ENCODE results near the gene PPP1R2.

PPP1R2 gene

DNA sequence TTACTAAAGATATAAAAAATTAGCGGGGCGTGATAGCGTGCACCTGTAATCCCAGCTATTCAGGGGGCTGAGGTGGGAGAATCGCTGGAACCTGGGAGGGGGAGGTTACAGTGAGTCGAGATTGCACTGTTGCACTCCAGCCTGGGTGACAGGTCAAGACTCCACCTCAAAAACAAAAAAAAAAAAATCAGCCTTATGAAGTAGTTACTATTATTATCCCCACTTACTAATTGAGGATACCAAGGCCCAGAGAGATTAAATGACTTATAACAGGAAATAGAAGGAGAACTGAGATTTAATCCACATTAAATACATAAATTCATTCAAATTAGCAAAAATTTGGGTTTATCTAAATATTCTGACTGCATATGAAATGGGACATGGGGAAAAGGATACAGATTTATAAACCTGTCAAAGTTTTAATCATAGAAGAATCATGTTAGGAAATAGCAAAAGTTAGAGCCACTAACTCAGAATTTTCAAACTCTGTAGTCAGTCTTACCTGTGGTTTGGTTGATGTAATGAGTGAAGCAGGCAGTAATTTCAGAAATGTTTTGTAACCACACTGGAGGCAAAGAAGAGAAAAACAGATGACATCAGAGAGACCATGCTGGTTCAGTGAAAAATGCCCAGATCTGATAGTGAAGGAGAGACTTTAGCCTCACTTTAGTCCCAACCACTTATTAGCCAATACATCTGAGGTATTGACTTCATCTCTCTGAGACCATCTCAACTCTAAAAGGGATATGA is 75.3 kb downstream of the PPP1R2 start:
- TF ChIP-seq EP300 (IDR thresholded peaks at IDR 0.05; ENCODE audit: borderline replicate concordance) (no peak), TEAD4 (IDR thresholded peaks at IDR 0.05) (no peak), EGR1 (IDR thresholded peaks at IDR 0.05) (no peak), YY1 (IDR thresholded peaks at IDR 0.05; ENCODE audit: low read depth) (no peak), CREB1 (IDR thresholded peaks at IDR 0.05; ENCODE audit: low read depth) (no peak), TCF12 (IDR thresholded peaks at IDR 0.05; ENCODE audit: low read depth) (no peak), FOXM1 (IDR thresholded peaks at IDR 0.05; ENCODE audit: borderline replicate concordance, low read depth) (no peak), ZBTB7A (IDR thresholded peaks at IDR 0.05; ENCODE audit: low read depth) (no peak), TAF1 (IDR thresholded peaks at IDR 0.05; ENCODE audit: low read depth) (no peak), RAD21 (IDR thresholded peaks at IDR 0.05; ENCODE audit: low read depth) (no peak), NFIC (IDR thresholded peaks at IDR 0.05) (no peak), CEBPB (IDR thresholded peaks at IDR 0.05) (no peak)
- TF ChIP-seq, protein P1, sequence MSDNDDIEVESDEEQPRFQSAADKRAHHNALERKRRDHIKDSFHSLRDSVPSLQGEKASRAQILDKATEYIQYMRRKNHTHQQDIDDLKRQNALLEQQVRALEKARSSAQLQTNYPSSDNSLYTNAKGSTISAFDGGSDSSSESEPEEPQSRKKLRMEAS (IDR thresholded peaks at IDR 0.05) = no peak
- TF ChIP-seq, protein P2, sequence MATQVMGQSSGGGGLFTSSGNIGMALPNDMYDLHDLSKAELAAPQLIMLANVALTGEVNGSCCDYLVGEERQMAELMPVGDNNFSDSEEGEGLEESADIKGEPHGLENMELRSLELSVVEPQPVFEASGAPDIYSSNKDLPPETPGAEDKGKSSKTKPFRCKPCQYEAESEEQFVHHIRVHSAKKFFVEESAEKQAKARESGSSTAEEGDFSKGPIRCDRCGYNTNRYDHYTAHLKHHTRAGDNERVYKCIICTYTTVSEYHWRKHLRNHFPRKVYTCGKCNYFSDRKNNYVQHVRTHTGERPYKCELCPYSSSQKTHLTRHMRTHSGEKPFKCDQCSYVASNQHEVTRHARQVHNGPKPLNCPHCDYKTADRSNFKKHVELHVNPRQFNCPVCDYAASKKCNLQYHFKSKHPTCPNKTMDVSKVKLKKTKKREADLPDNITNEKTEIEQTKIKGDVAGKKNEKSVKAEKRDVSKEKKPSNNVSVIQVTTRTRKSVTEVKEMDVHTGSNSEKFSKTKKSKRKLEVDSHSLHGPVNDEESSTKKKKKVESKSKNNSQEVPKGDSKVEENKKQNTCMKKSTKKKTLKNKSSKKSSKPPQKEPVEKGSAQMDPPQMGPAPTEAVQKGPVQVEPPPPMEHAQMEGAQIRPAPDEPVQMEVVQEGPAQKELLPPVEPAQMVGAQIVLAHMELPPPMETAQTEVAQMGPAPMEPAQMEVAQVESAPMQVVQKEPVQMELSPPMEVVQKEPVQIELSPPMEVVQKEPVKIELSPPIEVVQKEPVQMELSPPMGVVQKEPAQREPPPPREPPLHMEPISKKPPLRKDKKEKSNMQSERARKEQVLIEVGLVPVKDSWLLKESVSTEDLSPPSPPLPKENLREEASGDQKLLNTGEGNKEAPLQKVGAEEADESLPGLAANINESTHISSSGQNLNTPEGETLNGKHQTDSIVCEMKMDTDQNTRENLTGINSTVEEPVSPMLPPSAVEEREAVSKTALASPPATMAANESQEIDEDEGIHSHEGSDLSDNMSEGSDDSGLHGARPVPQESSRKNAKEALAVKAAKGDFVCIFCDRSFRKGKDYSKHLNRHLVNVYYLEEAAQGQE (IDR thresholded peaks at IDR 0.05; ENCODE audit: low read depth) = no peak
- TF ChIP-seq, protein P3, sequence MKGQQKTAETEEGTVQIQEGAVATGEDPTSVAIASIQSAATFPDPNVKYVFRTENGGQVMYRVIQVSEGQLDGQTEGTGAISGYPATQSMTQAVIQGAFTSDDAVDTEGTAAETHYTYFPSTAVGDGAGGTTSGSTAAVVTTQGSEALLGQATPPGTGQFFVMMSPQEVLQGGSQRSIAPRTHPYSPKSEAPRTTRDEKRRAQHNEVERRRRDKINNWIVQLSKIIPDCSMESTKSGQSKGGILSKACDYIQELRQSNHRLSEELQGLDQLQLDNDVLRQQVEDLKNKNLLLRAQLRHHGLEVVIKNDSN (IDR thresholded peaks at IDR 0.05) = no peak

DNA sequence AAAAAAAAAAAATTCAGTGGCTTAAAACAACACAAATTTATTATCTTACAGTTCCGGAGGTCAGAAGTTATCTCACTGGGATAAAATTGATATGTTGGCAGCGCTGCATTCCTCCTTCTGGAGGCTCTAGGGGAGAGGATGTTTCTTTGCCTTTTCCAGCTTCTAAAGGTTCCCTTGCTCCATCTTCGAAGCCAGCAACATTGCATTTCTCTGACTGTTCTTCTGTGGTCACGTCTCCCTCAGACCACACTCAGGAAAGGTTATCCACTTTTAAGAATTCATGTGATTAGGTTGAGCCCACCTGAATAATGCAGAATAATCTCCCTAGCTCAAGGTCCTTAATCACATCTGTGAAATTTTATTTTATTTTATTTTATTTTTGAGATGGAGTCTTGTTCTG is 76.9 kb downstream of the PPP1R2 start:
- TF ChIP-seq EGR1 (IDR thresholded peaks at IDR 0.05) = no peak
- TF ChIP-seq YY1 (IDR thresholded peaks at IDR 0.05; ENCODE audit: low read depth) = no peak
- TF ChIP-seq, protein P3 (IDR thresholded peaks at IDR 0.05) = no peak
- no peak for TF ChIP-seq CREB1 (IDR thresholded peaks at IDR 0.05; ENCODE audit: low read depth)
- TF ChIP-seq, protein P2 (IDR thresholded peaks at IDR 0.05; ENCODE audit: low read depth) = no peak
- TF ChIP-seq RAD21 (IDR thresholded peaks at IDR 0.05; ENCODE audit: low read depth) = no peak
- no peak for TF ChIP-seq TCF12 (IDR thresholded peaks at IDR 0.05; ENCODE audit: low read depth)
- no peak for TF ChIP-seq FOXM1 (IDR thresholded peaks at IDR 0.05; ENCODE audit: borderline replicate concordance, low read depth)
- TF ChIP-seq, protein P1 (IDR thresholded peaks at IDR 0.05) = no peak
- TF ChIP-seq TAF1 (IDR thresholded peaks at IDR 0.05; ENCODE audit: low read depth) = no peak
- no peak for TF ChIP-seq EP300 (IDR thresholded peaks at IDR 0.05; ENCODE audit: borderline replicate concordance)
- TF ChIP-seq NFIC (IDR thresholded peaks at IDR 0.05) = no peak
- no peak for TF ChIP-seq ZBTB7A (IDR thresholded peaks at IDR 0.05; ENCODE audit: low read depth)
- TF ChIP-seq TEAD4 (IDR thresholded peaks at IDR 0.05) = no peak
